ENCODE measurements around the gene CDC27. TPM values are rescaled to one million over a fixed set of nuclear protein-coding genes. Genes with fewer than 3 reads are reported as not detected.

Gene CDC27
- total and polyA plus RNA-seq, 2 of the 4 experiments (the other 2 are of a cell fraction), result 47.7 to 190 TPM

DNA sequence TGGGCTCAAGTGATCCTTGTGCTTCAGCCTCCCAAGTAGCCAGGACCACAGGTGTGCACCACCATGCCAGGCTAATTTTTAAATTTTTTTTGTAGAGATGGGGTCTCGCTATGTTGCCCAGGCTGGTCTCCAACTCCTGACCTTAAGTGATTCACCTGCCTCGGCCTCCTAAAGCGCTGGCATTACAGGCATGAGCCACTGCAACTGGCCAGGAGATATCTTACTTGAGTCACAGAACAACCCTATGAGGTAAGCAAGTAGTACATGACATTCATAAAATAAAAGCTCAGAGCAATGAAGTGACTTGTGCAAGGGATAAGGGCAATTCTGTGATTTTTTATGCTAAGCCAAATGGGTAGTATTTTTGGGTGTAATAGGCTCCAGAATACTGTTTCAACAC is 57.3 kb downstream of the CDC27 start:
- Histone ChIP-seq H3K4me2 (ENCODE audit: low read depth, low read length) (no peak overlapping the region), H2BK20ac (ENCODE audit: low read depth, low read length) (no peak overlapping the region), H2BK15ac (ENCODE audit: low read depth, low read length) (no peak overlapping the region), H4K91ac (ENCODE audit: insufficient read depth, low read depth, low read length) (no peak overlapping the region), H3K4me1 (ENCODE audit: control insufficient read depth, insufficient read depth, low read length) (no peaks in the 10 kb centered on the region), H3K9me3 (ENCODE audit: control insufficient read depth, insufficient read depth, low read length) (no peaks in the 10 kb centered on the region), H3K27me3 (ENCODE audit: control insufficient read depth, insufficient read depth, low read length) (no peaks in the 10 kb centered on the region), H3K23ac (ENCODE audit: low read depth, low read length) (no peak overlapping the region), H3K27ac (ENCODE audit: insufficient read depth, low read length) (no peak overlapping the region), H3K18ac (ENCODE audit: low read depth, low read length) (no peak overlapping the region), H3K14ac (replicated peaks; ENCODE audit: low read depth, low read length) (no peak overlapping the region), H3K4ac (ENCODE audit: low read depth, low read length) (no peak overlapping the region), H2BK5ac (ENCODE audit: low read depth, low read length, poor library complexity, severe bottlenecking) (no peak overlapping the region), H2AK9ac (replicated peaks; ENCODE audit: low read depth, low read length, poor library complexity) (no peak overlapping the region), H3K36me3 (ENCODE audit: control insufficient read depth, insufficient read depth, low read length) (peaks cover 35% of the 10 kb centered on the region), H3K79me1 (ENCODE audit: low read depth in 1 of 2, low read length in 2 of 2) (peaks cover 0 to 14% of the 10 kb centered on the region in 2 experiments; a peak in 3 of 4 replicates), H3K9me1 (ENCODE audit: insufficient read depth, low read length) (no peaks in the 10 kb centered on the region), H3K4me3 (ENCODE audit: insufficient read depth, low read depth, low read length) (no peak overlapping the region), H2AFZ (replicated peaks; ENCODE audit: low read length, poor library complexity) (no peak overlapping the region), H2AK5ac (ENCODE audit: low read depth, low read length) (no peak overlapping the region), H4K5ac (ENCODE audit: low read depth, low read length) (no peak overlapping the region), H3K56ac (ENCODE audit: extremely low read depth, insufficient read depth, low read length) (no peak overlapping the region), H4K8ac (ENCODE audit: low read depth in 2 of 2, low read length in 2 of 2) (no peak overlapping the region), H2BK120ac (ENCODE audit: low read depth, low read length) (no peak overlapping the region), H3K9ac (ENCODE audit: low read depth, low read length) (no peak overlapping the region), H4K20me1 (ENCODE audit: insufficient read depth, low read length) (no peaks in the 10 kb centered on the region)
- TF ChIP-seq RFX5 (IDR thresholded peaks at IDR 0.05; ENCODE audit: low read depth, low read length), result no peak
- TF ChIP-seq RCOR1 (IDR thresholded peaks at IDR 0.05; ENCODE audit: insufficient replicate concordance, low read length), result no peak
- TF ChIP-seq BHLHE40 (IDR thresholded peaks at IDR 0.05; ENCODE audit: low read depth, low read length), result no peak
- TF ChIP-seq, protein P1, sequence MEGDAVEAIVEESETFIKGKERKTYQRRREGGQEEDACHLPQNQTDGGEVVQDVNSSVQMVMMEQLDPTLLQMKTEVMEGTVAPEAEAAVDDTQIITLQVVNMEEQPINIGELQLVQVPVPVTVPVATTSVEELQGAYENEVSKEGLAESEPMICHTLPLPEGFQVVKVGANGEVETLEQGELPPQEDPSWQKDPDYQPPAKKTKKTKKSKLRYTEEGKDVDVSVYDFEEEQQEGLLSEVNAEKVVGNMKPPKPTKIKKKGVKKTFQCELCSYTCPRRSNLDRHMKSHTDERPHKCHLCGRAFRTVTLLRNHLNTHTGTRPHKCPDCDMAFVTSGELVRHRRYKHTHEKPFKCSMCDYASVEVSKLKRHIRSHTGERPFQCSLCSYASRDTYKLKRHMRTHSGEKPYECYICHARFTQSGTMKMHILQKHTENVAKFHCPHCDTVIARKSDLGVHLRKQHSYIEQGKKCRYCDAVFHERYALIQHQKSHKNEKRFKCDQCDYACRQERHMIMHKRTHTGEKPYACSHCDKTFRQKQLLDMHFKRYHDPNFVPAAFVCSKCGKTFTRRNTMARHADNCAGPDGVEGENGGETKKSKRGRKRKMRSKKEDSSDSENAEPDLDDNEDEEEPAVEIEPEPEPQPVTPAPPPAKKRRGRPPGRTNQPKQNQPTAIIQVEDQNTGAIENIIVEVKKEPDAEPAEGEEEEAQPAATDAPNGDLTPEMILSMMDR (conservative IDR thresholded peaks at IDR 0.05; ENCODE audit: low read depth, low read length), result no peak
- TF ChIP-seq, protein P2, sequence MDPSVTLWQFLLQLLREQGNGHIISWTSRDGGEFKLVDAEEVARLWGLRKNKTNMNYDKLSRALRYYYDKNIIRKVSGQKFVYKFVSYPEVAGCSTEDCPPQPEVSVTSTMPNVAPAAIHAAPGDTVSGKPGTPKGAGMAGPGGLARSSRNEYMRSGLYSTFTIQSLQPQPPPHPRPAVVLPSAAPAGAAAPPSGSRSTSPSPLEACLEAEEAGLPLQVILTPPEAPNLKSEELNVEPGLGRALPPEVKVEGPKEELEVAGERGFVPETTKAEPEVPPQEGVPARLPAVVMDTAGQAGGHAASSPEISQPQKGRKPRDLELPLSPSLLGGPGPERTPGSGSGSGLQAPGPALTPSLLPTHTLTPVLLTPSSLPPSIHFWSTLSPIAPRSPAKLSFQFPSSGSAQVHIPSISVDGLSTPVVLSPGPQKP (IDR thresholded peaks at IDR 0.05; ENCODE audit: borderline replicate concordance, low read depth, low read length), result no peak
- TF ChIP-seq MXI1 (IDR thresholded peaks at IDR 0.05; ENCODE audit: borderline replicate concordance, low read depth, low read length), result no peak
- TF ChIP-seq, protein P3, sequence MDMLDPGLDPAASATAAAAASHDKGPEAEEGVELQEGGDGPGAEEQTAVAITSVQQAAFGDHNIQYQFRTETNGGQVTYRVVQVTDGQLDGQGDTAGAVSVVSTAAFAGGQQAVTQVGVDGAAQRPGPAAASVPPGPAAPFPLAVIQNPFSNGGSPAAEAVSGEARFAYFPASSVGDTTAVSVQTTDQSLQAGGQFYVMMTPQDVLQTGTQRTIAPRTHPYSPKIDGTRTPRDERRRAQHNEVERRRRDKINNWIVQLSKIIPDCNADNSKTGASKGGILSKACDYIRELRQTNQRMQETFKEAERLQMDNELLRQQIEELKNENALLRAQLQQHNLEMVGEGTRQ (IDR thresholded peaks at IDR 0.05; ENCODE audit: low read depth, low read length), result no peak
- TF ChIP-seq RAD21 (IDR thresholded peaks at IDR 0.05; ENCODE audit: low read length), result no peak
- no peak for TF ChIP-seq MAZ (IDR thresholded peaks at IDR 0.05; ENCODE audit: borderline replicate concordance, low read depth, low read length)
- TF ChIP-seq POLR2A (IDR thresholded peaks at IDR 0.05; ENCODE audit: low read depth, low read length), result no peak
- no peak for TF ChIP-seq MAFK (IDR thresholded peaks at IDR 0.05; ENCODE audit: low read depth, low read length)
- no peak for TF ChIP-seq SMC3 (IDR thresholded peaks at IDR 0.05; ENCODE audit: low read depth, low read length)
- no peak for TF ChIP-seq NFE2L2 (IDR thresholded peaks at IDR 0.05; ENCODE audit: low read depth, low read length)
- TF ChIP-seq CEBPB (IDR thresholded peaks at IDR 0.05; ENCODE audit: low read depth, low read length), result no peak
- TF ChIP-seq FOS (IDR thresholded peaks at IDR 0.05; ENCODE audit: low read depth, low read length), result no peak
- TF ChIP-seq CHD1 (IDR thresholded peaks at IDR 0.05; ENCODE audit: low read depth, low read length), result no peak
- intact Hi-C loops (cut with micrococcal nuclease) (no loop called here), dilution Hi-C loops (cut with HindIII; ENCODE audit: low sequenced_read_pairs, unreplicated experiment) (no loop called here), in situ Hi-C loops (cut with MboI; ENCODE audit: low sequenced_read_pairs) (no loop called here)
- ATAC-seq (ENCODE audit: low read depth) (no peak), DNase-seq (peak; percentile 26)
- ChIA-PET CTCF (no interaction called here), POLR2A (ENCODE audit: unreplicated experiment) (no interaction called here)
- WGBS, 2 experiments (ENCODE audit: extremely low coverage in 2 of 2, insufficient read length in 1 of 2), result 100% methylated on average over 1 of the region's 3 CpGs; no CpG with 5 or more reads in 1 of the 2 experiments
- no TSS peak for BruUV-seq (replicated peaks)
